ENCODE measurements around the gene AAGAB.

Gene AAGAB

GRCh38 chr15:67190813-67191212, 63.6 kb downstream of the AAGAB start:
- DNase-seq (ENCODE audit: low read depth), result no peak
- no peak for TF ChIP-seq MYC (IDR thresholded peaks at IDR 0.05; ENCODE audit: low read depth, low read length)
- no peak for TF ChIP-seq POLR2A (IDR thresholded peaks at IDR 0.05; ENCODE audit: extremely low read depth, insufficient read length)
- TF ChIP-seq MAX (IDR thresholded peaks at IDR 0.05; ENCODE audit: low read depth, low read length), result no peak
- no peak for TF ChIP-seq CTCF (IDR thresholded peaks at IDR 0.05; ENCODE audit: low read depth, low read length)
- H3K4me3 ChIP-seq (ENCODE audit: low read depth, low read length), result no peak overlapping the region

- TF ChIP-seq POLR2A (IDR thresholded peaks at IDR 0.05; ENCODE audit: extremely low read depth, insufficient read length) (no peak), CTCF (IDR thresholded peaks at IDR 0.05; ENCODE audit: low read depth, low read length) (no peak), MAX (IDR thresholded peaks at IDR 0.05; ENCODE audit: low read depth, low read length) (no peak)
- no peak overlapping the region for H3K4me3 ChIP-seq (ENCODE audit: low read depth, low read length)
- no peak for DNase-seq (ENCODE audit: low read depth)
Measured at GRCh38 chr15:67190326-67190725, 64.1 kb downstream of the AAGAB start.

GRCh38 chr15:67189326-67190051, 65.0 kb downstream of the AAGAB start:
- H3K4me3 ChIP-seq (ENCODE audit: low read depth, low read length), result no peak overlapping the region
- DNase-seq (ENCODE audit: low read depth), result no peak
- TF ChIP-seq MYC (IDR thresholded peaks at IDR 0.05; ENCODE audit: low read depth, low read length), result no peak
- no peak for TF ChIP-seq CTCF (IDR thresholded peaks at IDR 0.05; ENCODE audit: low read depth, low read length)
- no peak for TF ChIP-seq POLR2A (IDR thresholded peaks at IDR 0.05; ENCODE audit: extremely low read depth, insufficient read length)
- no peak for TF ChIP-seq MAX (IDR thresholded peaks at IDR 0.05; ENCODE audit: low read depth, low read length)

- no peak overlapping the region for H3K4me3 ChIP-seq (ENCODE audit: low read depth, low read length)
- TF ChIP-seq POLR2A (IDR thresholded peaks at IDR 0.05; ENCODE audit: extremely low read depth, insufficient read length) (no peak), MYC (IDR thresholded peaks at IDR 0.05; ENCODE audit: low read depth, low read length) (no peak), CTCF (IDR thresholded peaks at IDR 0.05; ENCODE audit: low read depth, low read length) (no peak), MAX (IDR thresholded peaks at IDR 0.05; ENCODE audit: low read depth, low read length) (no peak)
- DNase-seq (ENCODE audit: low read depth), result no peak
Measured at GRCh38 chr15:67188551-67189218, 65.8 kb downstream of the AAGAB start.

- no peak for TF ChIP-seq MYC (IDR thresholded peaks at IDR 0.05; ENCODE audit: low read depth, low read length)
- TF ChIP-seq MAX (IDR thresholded peaks at IDR 0.05; ENCODE audit: low read depth, low read length), result no peak
- no peak for TF ChIP-seq CTCF (IDR thresholded peaks at IDR 0.05; ENCODE audit: low read depth, low read length)
- TF ChIP-seq POLR2A (IDR thresholded peaks at IDR 0.05; ENCODE audit: extremely low read depth, insufficient read length), result no peak
- DNase-seq (ENCODE audit: low read depth), result no peak
- H3K4me3 ChIP-seq (ENCODE audit: low read depth, low read length), result no peak overlapping the region
Measured at GRCh38 chr15:67187351-67187854, 67.1 kb downstream of the AAGAB start.
